Stimulated activated CD8-positive, alpha-beta memory T cell treated with anti-CD3 and anti-CD28 coated beads, Interleukin-7, amount 100 ng/mL, for 24 hours (primary cell): ENCODE data around the gene MCM9.

ENCODE experiments used
- DNase-seq: peaks from one replicate; pipeline ENCODE4 v3.0.0-alpha.2; 2020; ENCODE audit warnings: low read depth

The MCM9 gene

GRCh38 chr6:118934461-118935330 is at the start of gene MCM9:
MCM9 (minus strand) TSS chr6:118935159; CDS start chr6:118931723, 3,436 bp downstream.
- peak; percentile 73 for DNase-seq

- DNase-seq: no peak
Observed at GRCh38 chr6:118984342-118984741, 49.4 kb upstream of the MCM9 start.

GRCh38 chr6:118982575-118982911 is 47.6 kb upstream of the MCM9 start:
- DNase-seq: no peak

GRCh38 chr6:118981884-118982574 is 47.1 kb upstream of the MCM9 start:
- DNase-seq: no peak

- DNase-seq: no peak
Observed at GRCh38 chr6:118980063-118980462, 45.1 kb upstream of the MCM9 start.

- DNase-seq: no peak
Observed at GRCh38 chr6:118974790-118975189, 39.8 kb upstream of the MCM9 start.

- DNase-seq: no peak
Observed at GRCh38 chr6:118971682-118972081, 36.7 kb upstream of the MCM9 start.

- DNase-seq: no peak
Observed at GRCh38 chr6:118970866-118971265, 35.9 kb upstream of the MCM9 start.

GRCh38 chr6:118968416-118968815 is 33.5 kb upstream of the MCM9 start:
- DNase-seq: no peak

GRCh38 chr6:118967239-118967638 is 32.3 kb upstream of the MCM9 start:
- no peak for DNase-seq

- no peak for DNase-seq
Observed at GRCh38 chr6:118965843-118966370, 30.9 kb upstream of the MCM9 start.

- DNase-seq: no peak
Observed at GRCh38 chr6:118965371-118965770, 30.4 kb upstream of the MCM9 start.

- no peak for DNase-seq
Observed at GRCh38 chr6:118963003-118963402, 28.0 kb upstream of the MCM9 start.

- DNase-seq: no peak
Observed at GRCh38 chr6:118959903-118960302, 24.9 kb upstream of the MCM9 start.

GRCh38 chr6:118953391-118953790 is 18.4 kb upstream of the MCM9 start:
- no peak for DNase-seq

GRCh38 chr6:118952683-118953082 is 17.7 kb upstream of the MCM9 start:
- no peak for DNase-seq

GRCh38 chr6:118945217-118945616 is 10.3 kb upstream of the MCM9 start:
- DNase-seq: no peak

GRCh38 chr6:118940770-118941169 is 5.8 kb upstream of the MCM9 start:
- no peak for DNase-seq

- no peak for DNase-seq
Observed at GRCh38 chr6:118939683-118940082, 4.7 kb upstream of the MCM9 start.

- DNase-seq: no peak
Observed at GRCh38 chr6:118935978-118936703, 1.2 kb upstream of the MCM9 start.

GRCh38 chr6:118935331-118935668 is 341 bp upstream of the MCM9 start:
- no peak for DNase-seq

GRCh38 chr6:118933855-118934460 is 1.0 kb downstream of the MCM9 start:
- no peak for DNase-seq
